Measurements from ENCODE around the gene UBASH3A.

GRCh38 chr21:42473498-42474042 lies 69.9 kb downstream of the UBASH3A start:
- TF ChIP-seq, protein P1, sequence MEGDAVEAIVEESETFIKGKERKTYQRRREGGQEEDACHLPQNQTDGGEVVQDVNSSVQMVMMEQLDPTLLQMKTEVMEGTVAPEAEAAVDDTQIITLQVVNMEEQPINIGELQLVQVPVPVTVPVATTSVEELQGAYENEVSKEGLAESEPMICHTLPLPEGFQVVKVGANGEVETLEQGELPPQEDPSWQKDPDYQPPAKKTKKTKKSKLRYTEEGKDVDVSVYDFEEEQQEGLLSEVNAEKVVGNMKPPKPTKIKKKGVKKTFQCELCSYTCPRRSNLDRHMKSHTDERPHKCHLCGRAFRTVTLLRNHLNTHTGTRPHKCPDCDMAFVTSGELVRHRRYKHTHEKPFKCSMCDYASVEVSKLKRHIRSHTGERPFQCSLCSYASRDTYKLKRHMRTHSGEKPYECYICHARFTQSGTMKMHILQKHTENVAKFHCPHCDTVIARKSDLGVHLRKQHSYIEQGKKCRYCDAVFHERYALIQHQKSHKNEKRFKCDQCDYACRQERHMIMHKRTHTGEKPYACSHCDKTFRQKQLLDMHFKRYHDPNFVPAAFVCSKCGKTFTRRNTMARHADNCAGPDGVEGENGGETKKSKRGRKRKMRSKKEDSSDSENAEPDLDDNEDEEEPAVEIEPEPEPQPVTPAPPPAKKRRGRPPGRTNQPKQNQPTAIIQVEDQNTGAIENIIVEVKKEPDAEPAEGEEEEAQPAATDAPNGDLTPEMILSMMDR (IDR thresholded peaks at IDR 0.05), result no peak
- TF ChIP-seq POLR2A (IDR thresholded peaks at IDR 0.05), result peak in 1 of 2 donors; percentile 34

All from Peyer's patch (tissue), 4 donors.